Gastrocnemius medialis (tissue), 4 donors: ENCODE measurements around the gene TENT5C. TPM values are rescaled to one million over a fixed set of nuclear protein-coding genes. Genes with fewer than 3 reads are reported as not detected.

ENCODE experiments used
- ATAC-seq, 2 donors: fragments of 150-250 bp; one replicate each; pipeline ENCODE4 v1.9.1; 2016
- DNase-seq, 2 donors: peaks; one replicate each; pipeline ENCODE4 v3.0.0-alpha.2; 2019
- H3K27ac ChIP-seq, 4 donors: fragments of 200-600 bp; sonication (generic); 1 replicate in 1 of 4; 2 replicates in 3 of 4; pipeline ENCODE4 v1.5.1; 2016 to 2018; ENCODE audit warnings: mild to moderate bottlenecking in 2 of 4, moderate library complexity in 1 of 4
- H3K27me3 ChIP-seq, 3 donors: fragments of 200-600 bp; sonication (generic) in 2 of 3; 1 replicate in 1 of 3; 2 replicates in 2 of 3; pipeline versions ENCODE4 v1.5.1 to v1.6.0; 2016 to 2019; ENCODE audit warnings: mild to moderate bottlenecking in 1 of 3, moderate library complexity in 1 of 3
- H3K36me3 ChIP-seq, 2 donors: fragments of 200-600 bp; sonication (generic) in 1 of 2; one replicate each; pipeline ENCODE4 v1.5.1; 2017 to 2018
- H3K4me1 ChIP-seq, 2 donors: fragments of 200-600 bp; sonication (generic) in 1 of 2; one replicate each; pipeline ENCODE4 v1.5.1; 2016 to 2017; ENCODE audit warnings: mild to moderate bottlenecking in 2 of 2
- H3K4me3 ChIP-seq, 4 donors: fragments of 200-600 bp; sonication (generic) in 3 of 4; 1 replicate in 1 of 4; 2 replicates in 3 of 4; pipeline ENCODE4 v1.5.1; 2016 to 2019; ENCODE audit warnings: mild to moderate bottlenecking in 2 of 4
- H3K9me3 ChIP-seq, 3 donors: fragments of 200-600 bp; sonication (generic) in 2 of 3; 1 replicate in 1 of 3; 2 replicates in 2 of 3; pipeline ENCODE4 v1.5.1; 2016 to 2019
- POLR2A ChIP-seq, 2 donors: fragments of 450-650 bp; IDR thresholded peaks; one replicate each; pipeline ENCODE4 v1.6.1; 2017; ENCODE audit warnings: antibody characterized with exemption in 2 of 2, mild to moderate bottlenecking in 2 of 2, moderate library complexity in 2 of 2
- in situ Hi-C, 4 donors: fragments of 200-750 bp; cut with MboI; loops; one replicate each; pipeline versions ENCODE4 v1.15.0 to v1.8.0; 2017; ENCODE audit warnings: low sequenced_read_pairs in 4 of 4
- intact Hi-C: fragments of 100-400 bp; cut with DNase I; formaldehyde crosslinking; loops from one replicate; pipeline ENCODE4 v1.15.1; 2023; ENCODE audit warnings: low total_unique reads
- total RNA-seq, 4 donors: library from RNA; depleted of rRNA; stranded (reverse); fragments of >200 nt; gene quantifications; one replicate each; pipeline versions ENCODE4 v1.1.0 to v1.2.3, GENCODE V29; 2016
- TF ChIP-seq, protein P1 (sequence below), 5 experiments: fragments of 450-650 bp in 3 of 5; fragments of 200-600 bp in 2 of 5; sonication (generic) in 2 of 5; IDR thresholded peaks in 4 of 5; conservative IDR thresholded peaks in 1 of 5; 1 replicate in 4 of 5; 2 replicates in 1 of 5; pipeline ENCODE4 v1.5.1; 2016 to 2019; ENCODE audit warnings: antibody characterized with exemption in 5 of 5, mild to moderate bottlenecking in 3 of 5, moderate library complexity in 3 of 5

TENT5C gene
- total RNA-seq, 4 donors from 2014 or later = 2.3 to 21.8 (median 6.4) TPM

DNA sequence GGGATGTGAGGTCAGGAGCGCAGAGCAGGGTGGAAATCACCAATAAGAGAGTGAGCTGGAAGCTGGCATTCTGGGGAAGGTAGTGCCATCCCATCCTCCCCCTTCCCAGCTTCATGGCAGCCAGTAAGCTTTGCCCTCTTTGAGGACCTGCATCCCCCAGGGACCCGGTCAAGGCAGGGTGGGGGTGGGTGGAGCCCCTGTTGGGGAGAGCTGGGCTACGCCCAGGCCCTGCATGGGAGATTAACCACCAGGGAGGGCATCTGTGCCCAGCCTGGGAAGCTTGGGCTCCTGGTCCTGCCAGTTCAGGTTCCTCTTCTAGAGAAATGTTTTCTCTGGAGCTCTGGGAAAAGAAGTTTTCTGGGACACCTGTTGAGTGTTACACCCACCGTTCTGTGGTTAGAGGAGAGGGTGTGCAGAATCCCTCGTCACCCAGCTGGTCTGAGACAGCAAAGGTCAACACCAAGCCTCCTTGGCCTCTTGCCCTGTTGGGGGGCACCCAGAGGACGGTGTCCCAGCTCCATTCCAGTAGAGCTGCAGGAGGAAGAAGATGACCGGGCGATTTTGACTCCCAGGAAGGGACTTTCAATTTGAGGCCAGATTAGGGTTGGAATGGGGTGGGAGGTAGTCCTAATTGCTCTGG lies 30.1 kb upstream of the TENT5C start:
- Histone ChIP-seq H3K4me1 (no peaks in the 10 kb centered on the region), H3K9me3 (no peaks in the 10 kb centered on the region), H3K4me3 (no peak overlapping the region), H3K36me3 (no peaks in the 10 kb centered on the region), H3K27ac (no peak overlapping the region), H3K27me3 (no peaks in the 10 kb centered on the region)
- intact Hi-C loops (no loop called here), in situ Hi-C loops (no loop called here)
- DNase-seq (peak in 1 of 2 donors; percentile 5), ATAC-seq (no peak)
- TF ChIP-seq POLR2A (IDR thresholded peaks at IDR 0.05) = no peak
- TF ChIP-seq, protein P1, sequence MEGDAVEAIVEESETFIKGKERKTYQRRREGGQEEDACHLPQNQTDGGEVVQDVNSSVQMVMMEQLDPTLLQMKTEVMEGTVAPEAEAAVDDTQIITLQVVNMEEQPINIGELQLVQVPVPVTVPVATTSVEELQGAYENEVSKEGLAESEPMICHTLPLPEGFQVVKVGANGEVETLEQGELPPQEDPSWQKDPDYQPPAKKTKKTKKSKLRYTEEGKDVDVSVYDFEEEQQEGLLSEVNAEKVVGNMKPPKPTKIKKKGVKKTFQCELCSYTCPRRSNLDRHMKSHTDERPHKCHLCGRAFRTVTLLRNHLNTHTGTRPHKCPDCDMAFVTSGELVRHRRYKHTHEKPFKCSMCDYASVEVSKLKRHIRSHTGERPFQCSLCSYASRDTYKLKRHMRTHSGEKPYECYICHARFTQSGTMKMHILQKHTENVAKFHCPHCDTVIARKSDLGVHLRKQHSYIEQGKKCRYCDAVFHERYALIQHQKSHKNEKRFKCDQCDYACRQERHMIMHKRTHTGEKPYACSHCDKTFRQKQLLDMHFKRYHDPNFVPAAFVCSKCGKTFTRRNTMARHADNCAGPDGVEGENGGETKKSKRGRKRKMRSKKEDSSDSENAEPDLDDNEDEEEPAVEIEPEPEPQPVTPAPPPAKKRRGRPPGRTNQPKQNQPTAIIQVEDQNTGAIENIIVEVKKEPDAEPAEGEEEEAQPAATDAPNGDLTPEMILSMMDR (IDR thresholded peaks at IDR 0.05 in 4 of 5, conservative IDR thresholded peaks at IDR 0.05 in 1 of 5) = no peak

- Histone ChIP-seq H3K4me1 (no peaks in the 10 kb centered on the region), H3K9me3 (no peaks in the 10 kb centered on the region), H3K27me3 (no peaks in the 10 kb centered on the region), H3K27ac (no peak overlapping the region), H3K4me3 (no peak overlapping the region), H3K36me3 (no peaks in the 10 kb centered on the region)
- in situ Hi-C loops (no loop called here), intact Hi-C loops (no loop called here)
- no peak for ATAC-seq
- TF ChIP-seq POLR2A (IDR thresholded peaks at IDR 0.05) = no peak
- TF ChIP-seq, protein P1 (IDR thresholded peaks at IDR 0.05 in 4 of 5, conservative IDR thresholded peaks at IDR 0.05 in 1 of 5) = no peak
- peak in 1 of 2 donors; percentile 6 for DNase-seq
Measured at GRCh38 chr1:117576236-117576635, 29.6 kb upstream of the TENT5C start.

- TF ChIP-seq, protein P1 (IDR thresholded peaks at IDR 0.05 in 4 of 5, conservative IDR thresholded peaks at IDR 0.05 in 1 of 5) = no peak
- no peak for TF ChIP-seq POLR2A (IDR thresholded peaks at IDR 0.05)
Measured at GRCh38 chr1:117577191-117577885, 28.5 kb upstream of the TENT5C start.

GRCh38 chr1:117578466-117578865 lies 27.4 kb upstream of the TENT5C start:
- intact Hi-C loops = no loop called here
- H3K27me3 ChIP-seq = no peaks in the 10 kb centered on the region
- in situ Hi-C loops = no loop called here

More at GRCh38 chr1:117577191-117577885, 28.5 kb upstream of the TENT5C start:
- H3K4me3 ChIP-seq = no peak overlapping the region
- peak in 1 of 2 donors; percentile 1 for DNase-seq
- intact Hi-C loops (no loop called here), in situ Hi-C loops (no loop called here)
- H3K27ac ChIP-seq = no peak overlapping the region
- peaks cover 0 to under 1% of the 10 kb centered on the region in 2 donors for H3K4me1 ChIP-seq
- ATAC-seq = no peak
- H3K9me3 ChIP-seq = no peaks in the 10 kb centered on the region
- H3K27me3 ChIP-seq = no peaks in the 10 kb centered on the region
- H3K36me3 ChIP-seq = no peaks in the 10 kb centered on the region

More at GRCh38 chr1:117578466-117578865, 27.4 kb upstream of the TENT5C start:
- Histone ChIP-seq H3K4me1 (peaks cover 0 to 7% of the 10 kb centered on the region in 2 donors), H3K4me3 (no peak overlapping the region), H3K9me3 (no peaks in the 10 kb centered on the region), H3K36me3 (no peaks in the 10 kb centered on the region), H3K27ac (no peak overlapping the region)
- ATAC-seq (no peak), DNase-seq (peak in 1 of 2 donors; percentile 0)
- TF ChIP-seq, protein P1 (IDR thresholded peaks at IDR 0.05 in 4 of 5, conservative IDR thresholded peaks at IDR 0.05 in 1 of 5) = no peak
- TF ChIP-seq POLR2A (IDR thresholded peaks at IDR 0.05) = no peak
